H9 (cell line): ENCODE data around the gene SH2B2. TPM values are rescaled to one million over a fixed set of nuclear protein-coding genes. Genes with fewer than 3 reads are reported as not detected.
A peak's percentile ranks its signal among the peaks of the same experiment; 100 is the strongest.

Source experiments
- DNase-seq: peaks from one replicate; pipeline ENCODE4 v3.0.0-alpha.2; 2017
- H2AFZ ChIP-seq: one replicate; pipeline ENCODE4 v1.6.1; 2013; ENCODE audit warnings: mild to moderate bottlenecking, low read length, control low read depth, moderate library complexity
- H2AK5ac ChIP-seq: 2 replicates; pipeline ENCODE4 v1.6.1; 2013; ENCODE audit warnings: low read length, control low read depth, mixed read lengths; ENCODE audit not compliant: insufficient read length
- H2BK120ac ChIP-seq: one replicate; pipeline ENCODE4 v1.6.1; 2013; ENCODE audit warnings: low read depth, mild to moderate bottlenecking, low read length, control low read depth, inconsistent platforms; ENCODE audit not compliant: poor library complexity, severe bottlenecking
- H2BK12ac ChIP-seq: 2 replicates; pipeline ENCODE4 v1.6.1; 2013; ENCODE audit warnings: low read length, control low read depth, mixed read lengths, low read depth; ENCODE audit not compliant: insufficient read length
- H2BK15ac ChIP-seq: 2 replicates; pipeline ENCODE4 v1.6.1; 2013; ENCODE audit warnings: low read depth, low read length, control low read depth
- H2BK20ac ChIP-seq: one replicate; pipeline ENCODE4 v1.6.1; 2013; ENCODE audit warnings: low read depth, mild to moderate bottlenecking, low read length, control low read depth, inconsistent platforms; ENCODE audit not compliant: poor library complexity, severe bottlenecking
- H2BK5ac ChIP-seq: 2 replicates; pipeline ENCODE4 v1.6.1; 2013; ENCODE audit warnings: low read length, control low read depth, mixed read lengths; ENCODE audit not compliant: insufficient read length
- H3K14ac ChIP-seq: 2 replicates; pipeline ENCODE4 v1.6.1; 2013; ENCODE audit warnings: low read length, control low read depth; ENCODE audit not compliant: insufficient read depth
- H3K18ac ChIP-seq: 2 replicates; pipeline ENCODE4 v1.6.1; 2013; ENCODE audit warnings: low read depth, mild to moderate bottlenecking, mixed read lengths, low read length, control low read depth; ENCODE audit not compliant: insufficient read length
- H3K23ac ChIP-seq: 2 replicates; pipeline ENCODE4 v1.6.1; 2013; ENCODE audit warnings: low read length, control low read depth, mixed read lengths, low read depth; ENCODE audit not compliant: insufficient read length
- H3K23me2 ChIP-seq: 2 replicates; pipeline ENCODE4 v1.6.1; 2013; ENCODE audit warnings: low read depth, mild to moderate bottlenecking, mixed read lengths, low read length, control low read depth; ENCODE audit not compliant: insufficient read length, poor library complexity, severe bottlenecking
- H3K27ac ChIP-seq: 2 replicates; pipeline ENCODE4 v1.5.1; 2013; ENCODE audit warnings: low read length, control low read depth, mixed read lengths, low read depth; ENCODE audit not compliant: insufficient read length
- H3K27me3 ChIP-seq: 2 replicates; pipeline ENCODE4 v1.6.1; 2013; ENCODE audit warnings: low read length, control low read depth, inconsistent platforms; ENCODE audit not compliant: insufficient read depth
- H3K4ac ChIP-seq: 2 replicates; pipeline ENCODE4 v1.6.1; 2013; ENCODE audit warnings: low read depth, mild to moderate bottlenecking, control low read depth, inconsistent platforms, low read length, moderate library complexity
- H3K4me1 ChIP-seq: 2 replicates; pipeline ENCODE4 v1.6.1; 2013; ENCODE audit warnings: low read length, control low read depth, inconsistent platforms; ENCODE audit not compliant: insufficient read depth
- H3K4me2 ChIP-seq: 2 replicates; pipeline ENCODE4 v1.6.1; 2013; ENCODE audit warnings: low read length, control low read depth, mixed read lengths; ENCODE audit not compliant: insufficient read length, insufficient read depth
- H3K56ac ChIP-seq: 2 replicates; pipeline ENCODE4 v1.6.1; 2013; ENCODE audit warnings: low read depth, mild to moderate bottlenecking, mixed read lengths, low read length, control low read depth; ENCODE audit not compliant: insufficient read length
- H3K79me1 ChIP-seq: 2 replicates; pipeline ENCODE4 v1.6.1; 2013; ENCODE audit warnings: low read depth, mild to moderate bottlenecking, moderate library complexity, low read length, control low read depth, inconsistent platforms; ENCODE audit not compliant: insufficient read depth, poor library complexity, severe bottlenecking
- H3K79me2 ChIP-seq: 2 replicates; pipeline ENCODE4 v1.6.1; 2013; ENCODE audit warnings: low read length, control low read depth, inconsistent platforms; ENCODE audit not compliant: insufficient read depth
- H3K9ac ChIP-seq: 2 replicates; pipeline ENCODE4 v1.6.1; 2013; ENCODE audit warnings: low read length, control low read depth, mixed read lengths; ENCODE audit not compliant: insufficient read length; ENCODE audit errors: extremely low read depth
- H3K9me3 ChIP-seq: one replicate; pipeline ENCODE4 v1.6.1; 2013; ENCODE audit warnings: low read depth, low read length, inconsistent platforms; ENCODE audit not compliant: control insufficient read depth
- H3T11ph ChIP-seq: one replicate; pipeline ENCODE4 v1.6.1; 2013; ENCODE audit warnings: mild to moderate bottlenecking, low read length, control low read depth, inconsistent platforms
- H4K20me1 ChIP-seq: one replicate; pipeline ENCODE4 v1.6.1; 2013; ENCODE audit not compliant: control insufficient read depth, insufficient read length, insufficient read depth
- H4K5ac ChIP-seq: 2 replicates; pipeline ENCODE4 v1.6.1; 2013; ENCODE audit warnings: low read depth, mild to moderate bottlenecking, mixed read lengths, low read length, control low read depth; ENCODE audit not compliant: insufficient read length
- H4K8ac ChIP-seq: replicated peaks from 2 replicates; pipeline ENCODE4 v1.6.1; 2013; ENCODE audit warnings: low read length, control low read depth, mixed read lengths, low read depth; ENCODE audit not compliant: insufficient read length
- H4K91ac ChIP-seq: 2 replicates; pipeline ENCODE4 v1.6.1; 2013; ENCODE audit warnings: low read depth, mild to moderate bottlenecking, moderate library complexity, mixed read lengths, low read length, control low read depth; ENCODE audit not compliant: insufficient read length
- H3K27ac Mint-ChIP-seq, 3 experiments: 2 replicates in 2 of 3; 3 replicates in 1 of 3; pipeline ENCODE4 v1.8.0; 2020 to 2021; ENCODE audit warnings: mixed read lengths in 3 of 3, mild to moderate bottlenecking in 1 of 3, moderate library complexity in 1 of 3
- H3K27me3 Mint-ChIP-seq: 2 replicates; pipeline ENCODE4 v1.8.0; 2021; ENCODE audit warnings: low read depth, mild to moderate bottlenecking, moderate library complexity, mixed read lengths
- H3K36me3 Mint-ChIP-seq, 3 experiments: 2 replicates in 2 of 3; 3 replicates in 1 of 3; pipeline ENCODE4 v1.8.0; 2020 to 2021; ENCODE audit warnings: low read depth in 3 of 3, mixed read lengths in 3 of 3; ENCODE audit not compliant: insufficient read depth in 1 of 3
- H3K4me1 Mint-ChIP-seq, 2 experiments: 2 replicates each; pipeline ENCODE4 v1.8.0; 2020; ENCODE audit warnings: mixed read lengths in 2 of 2
- H3K4me3 Mint-ChIP-seq, 2 experiments: 2 replicates in 1 of 2; 3 replicates in 1 of 2; pipeline ENCODE4 v1.8.0; 2020 to 2021; ENCODE audit warnings: mild to moderate bottlenecking in 2 of 2, mixed read lengths in 2 of 2, moderate library complexity in 1 of 2
- H3K9me3 Mint-ChIP-seq, 2 experiments: 2 replicates in 1 of 2; 3 replicates in 1 of 2; pipeline ENCODE4 v1.8.0; 2020; ENCODE audit warnings: mild to moderate bottlenecking in 2 of 2, mixed read lengths in 2 of 2, moderate library complexity in 1 of 2
- WGBS: extraction: QIAGEN DNeasy Blood & Tissue Kit; methylation state at CpG from one replicate; pipeline ENCODE4 v1.1.7; 2013; ENCODE audit warnings: missing lambda C conversion rate, low lambda C conversion rate, mixed read lengths; ENCODE audit not compliant: insufficient read length; ENCODE audit errors: extremely low coverage; 5-methylcytosine and 5-hydroxymethylcytosine counted together
- total RNA-seq: library from RNA; stranded (reverse); gene quantifications from 2 replicates; pipeline ENCODE4 v1.2.1, GENCODE V29; 2021
- TF ChIP-seq, protein P1 (sequence below): fragments of 200-600 bp; sonication (generic); conservative IDR thresholded peaks from 3 replicates; pipeline ENCODE4 v1.8.0; 2021; ENCODE audit warnings: antibody characterized with exemption, mild to moderate bottlenecking

The SH2B2 gene
- total RNA-seq, 1 experiment from 2014 or later, result 10.4 TPM

DNA sequence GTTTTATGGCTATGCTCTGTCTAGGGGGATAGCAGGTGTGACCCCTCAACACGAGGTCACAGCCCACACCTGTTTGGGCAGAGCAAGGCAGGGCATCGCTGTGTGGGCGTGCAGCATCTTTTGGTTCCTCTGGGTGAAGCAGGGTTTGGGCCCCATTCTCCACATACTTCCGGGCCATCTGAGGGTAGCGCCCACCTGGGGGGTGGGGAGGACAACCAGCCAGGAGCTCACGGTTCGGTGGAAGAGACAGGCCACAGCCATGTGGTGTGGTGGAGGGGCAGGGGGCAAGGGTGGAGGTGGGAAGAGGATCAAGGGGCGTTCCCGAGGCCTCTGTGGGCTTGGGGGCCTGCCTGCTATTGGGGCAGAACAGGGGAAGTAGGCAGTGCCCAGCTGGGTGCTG is 2.4 kb downstream of the SH2B2 start:
- Mint-ChIP-seq H3K27me3 (peaks cover 28% of the 10 kb centered on the region), H3K36me3 (no peaks in the 10 kb centered on the region), H3K27ac (no peak overlapping the region), H3K4me3 (peak overlapping the region in 1 of 2 experiments; percentile 26; a peak in 1 of 5 replicates), H3K9me3 (no peaks in the 10 kb centered on the region; a peak in 1 of 5 replicates), H3K4me1 (peaks cover 26 to 37% of the 10 kb centered on the region in 2 experiments)
- H4K5ac ChIP-seq, result no peak overlapping the region
- H3K23me2 ChIP-seq, result peaks cover 13% of the 10 kb centered on the region
- no peak overlapping the region for H3K27ac ChIP-seq
- no peak overlapping the region for H3K56ac ChIP-seq
- WGBS, result no CpG with 5 or more reads among the region's 9 CpGs
- no peak overlapping the region for H2BK20ac ChIP-seq
- H2AK5ac ChIP-seq, result no peak overlapping the region
- no peak overlapping the region for H4K8ac ChIP-seq
- no peak for DNase-seq
- H3K4me2 ChIP-seq, result no peak overlapping the region
- no peak overlapping the region for H3K23ac ChIP-seq
- H2BK120ac ChIP-seq, result no peak overlapping the region
- H3K14ac ChIP-seq, result no peak overlapping the region; the same call in 1 of the 2 replicates
- no peak overlapping the region for H4K91ac ChIP-seq
- H2AFZ ChIP-seq, result no peak overlapping the region
- no peaks in the 10 kb centered on the region for H3K27me3 ChIP-seq
- H4K20me1 ChIP-seq, result no peaks in the 10 kb centered on the region
- H3K9me3 ChIP-seq, result no peaks in the 10 kb centered on the region
- no peak overlapping the region for H3K4ac ChIP-seq
- no peak overlapping the region for H3K9ac ChIP-seq
- H3K79me1 ChIP-seq, result no peaks in the 10 kb centered on the region
- H3K79me2 ChIP-seq, result no peaks in the 10 kb centered on the region
- H2BK5ac ChIP-seq, result no peak overlapping the region
- no peak overlapping the region for H2BK12ac ChIP-seq
- H3T11ph ChIP-seq, result no peak overlapping the region
- no peak overlapping the region for H3K18ac ChIP-seq
- H3K4me1 ChIP-seq, result no peaks in the 10 kb centered on the region
- TF ChIP-seq, protein P1, sequence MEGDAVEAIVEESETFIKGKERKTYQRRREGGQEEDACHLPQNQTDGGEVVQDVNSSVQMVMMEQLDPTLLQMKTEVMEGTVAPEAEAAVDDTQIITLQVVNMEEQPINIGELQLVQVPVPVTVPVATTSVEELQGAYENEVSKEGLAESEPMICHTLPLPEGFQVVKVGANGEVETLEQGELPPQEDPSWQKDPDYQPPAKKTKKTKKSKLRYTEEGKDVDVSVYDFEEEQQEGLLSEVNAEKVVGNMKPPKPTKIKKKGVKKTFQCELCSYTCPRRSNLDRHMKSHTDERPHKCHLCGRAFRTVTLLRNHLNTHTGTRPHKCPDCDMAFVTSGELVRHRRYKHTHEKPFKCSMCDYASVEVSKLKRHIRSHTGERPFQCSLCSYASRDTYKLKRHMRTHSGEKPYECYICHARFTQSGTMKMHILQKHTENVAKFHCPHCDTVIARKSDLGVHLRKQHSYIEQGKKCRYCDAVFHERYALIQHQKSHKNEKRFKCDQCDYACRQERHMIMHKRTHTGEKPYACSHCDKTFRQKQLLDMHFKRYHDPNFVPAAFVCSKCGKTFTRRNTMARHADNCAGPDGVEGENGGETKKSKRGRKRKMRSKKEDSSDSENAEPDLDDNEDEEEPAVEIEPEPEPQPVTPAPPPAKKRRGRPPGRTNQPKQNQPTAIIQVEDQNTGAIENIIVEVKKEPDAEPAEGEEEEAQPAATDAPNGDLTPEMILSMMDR, result no peak
- H2BK15ac ChIP-seq, result no peak overlapping the region
